ENCODE measurements around the gene ENPP7.

The ENPP7 gene

GRCh38 chr17:79702550-79703236 lies 28.1 kb upstream of the ENPP7 start:
- no peak for FAIRE-seq
- no peak for DNase-seq (ENCODE audit: insufficient read length, low spot score)
- TF ChIP-seq, protein P1, sequence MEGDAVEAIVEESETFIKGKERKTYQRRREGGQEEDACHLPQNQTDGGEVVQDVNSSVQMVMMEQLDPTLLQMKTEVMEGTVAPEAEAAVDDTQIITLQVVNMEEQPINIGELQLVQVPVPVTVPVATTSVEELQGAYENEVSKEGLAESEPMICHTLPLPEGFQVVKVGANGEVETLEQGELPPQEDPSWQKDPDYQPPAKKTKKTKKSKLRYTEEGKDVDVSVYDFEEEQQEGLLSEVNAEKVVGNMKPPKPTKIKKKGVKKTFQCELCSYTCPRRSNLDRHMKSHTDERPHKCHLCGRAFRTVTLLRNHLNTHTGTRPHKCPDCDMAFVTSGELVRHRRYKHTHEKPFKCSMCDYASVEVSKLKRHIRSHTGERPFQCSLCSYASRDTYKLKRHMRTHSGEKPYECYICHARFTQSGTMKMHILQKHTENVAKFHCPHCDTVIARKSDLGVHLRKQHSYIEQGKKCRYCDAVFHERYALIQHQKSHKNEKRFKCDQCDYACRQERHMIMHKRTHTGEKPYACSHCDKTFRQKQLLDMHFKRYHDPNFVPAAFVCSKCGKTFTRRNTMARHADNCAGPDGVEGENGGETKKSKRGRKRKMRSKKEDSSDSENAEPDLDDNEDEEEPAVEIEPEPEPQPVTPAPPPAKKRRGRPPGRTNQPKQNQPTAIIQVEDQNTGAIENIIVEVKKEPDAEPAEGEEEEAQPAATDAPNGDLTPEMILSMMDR (IDR thresholded peaks at IDR 0.05; ENCODE audit: insufficient read depth, missing control alignments): no peak

- TF ChIP-seq, protein P1 (IDR thresholded peaks at IDR 0.05; ENCODE audit: insufficient read depth, missing control alignments): no peak
- no peak for DNase-seq (ENCODE audit: insufficient read length, low spot score)
- no peak for FAIRE-seq
These were observed 26.1 kb upstream of the ENPP7 start for GRCh38 chr17:79704691-79705090.

DNA sequence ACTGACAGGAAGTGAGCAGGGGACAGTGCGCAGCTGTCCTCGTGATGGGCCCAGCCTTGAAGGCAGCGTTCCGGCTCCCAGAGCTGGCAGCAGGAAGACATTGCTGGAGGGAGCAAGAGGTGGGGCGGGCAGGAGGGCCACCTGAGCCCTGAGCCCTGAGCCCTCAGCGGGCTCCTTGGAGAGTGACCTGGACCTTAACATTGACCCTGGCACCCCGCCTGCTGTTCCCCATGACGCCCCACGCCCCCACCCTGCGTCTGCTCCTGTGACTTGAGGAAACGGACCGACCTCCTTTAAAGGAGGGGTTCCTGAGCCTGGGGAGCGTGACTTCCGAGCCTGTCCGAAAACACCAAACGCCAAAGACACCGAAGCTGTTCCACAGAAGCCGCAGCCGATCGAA lies 25.1 kb upstream of the ENPP7 start:
- no peak for DNase-seq (ENCODE audit: insufficient read length, low spot score)
- TF ChIP-seq, protein P1 (IDR thresholded peaks at IDR 0.05; ENCODE audit: insufficient read depth, missing control alignments): no peak
- no peak for FAIRE-seq

DNA sequence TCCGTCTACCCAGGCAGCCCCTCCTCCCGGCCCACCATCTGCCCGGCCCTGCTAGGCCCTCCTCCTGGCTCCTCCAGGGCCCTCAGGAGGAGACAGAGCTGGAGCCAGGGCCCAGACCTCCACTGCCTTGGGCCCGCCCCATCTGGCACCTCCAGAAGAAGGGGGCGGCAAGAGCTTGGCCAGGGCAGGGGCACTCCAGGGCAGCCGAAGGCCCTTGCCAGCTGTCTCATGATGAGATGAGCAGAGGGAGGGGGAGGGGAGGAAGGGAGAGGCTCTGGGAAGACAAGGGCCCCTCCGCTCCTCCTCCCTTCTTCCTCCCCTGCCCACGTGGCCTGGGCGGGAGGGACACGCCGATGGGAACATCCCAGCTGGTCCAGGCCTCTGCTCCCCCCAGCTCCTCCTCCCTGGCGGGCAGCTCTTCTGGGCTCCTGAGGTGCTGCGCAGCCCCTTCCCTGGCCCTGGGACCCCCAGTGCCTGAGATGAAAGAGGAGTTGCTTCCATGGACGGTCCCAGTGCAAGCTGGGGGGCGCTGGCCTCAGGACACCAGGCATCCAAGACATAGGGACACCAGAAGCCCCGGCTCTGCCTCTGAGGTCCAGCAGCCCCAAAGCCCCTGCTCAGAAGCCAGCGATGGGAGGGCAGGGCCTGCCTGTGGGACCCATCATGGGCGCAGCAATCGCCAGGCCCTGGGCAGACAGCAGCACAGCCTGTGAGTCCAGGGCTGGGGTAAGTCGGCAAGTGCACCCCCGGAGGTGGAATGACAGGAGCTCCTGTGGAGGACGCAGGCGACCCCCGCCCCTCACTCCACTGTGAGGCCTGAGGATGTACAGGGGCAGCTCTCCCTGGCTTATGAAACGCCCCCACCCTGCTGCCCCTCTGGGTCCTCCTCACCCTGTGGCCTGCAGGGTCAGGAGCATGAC lies 23.6 kb upstream of the ENPP7 start:
- no peak for DNase-seq (ENCODE audit: insufficient read length, low spot score)
- TF ChIP-seq, protein P1 (IDR thresholded peaks at IDR 0.05; ENCODE audit: insufficient read depth, missing control alignments): no peak
- no peak for FAIRE-seq

DNA sequence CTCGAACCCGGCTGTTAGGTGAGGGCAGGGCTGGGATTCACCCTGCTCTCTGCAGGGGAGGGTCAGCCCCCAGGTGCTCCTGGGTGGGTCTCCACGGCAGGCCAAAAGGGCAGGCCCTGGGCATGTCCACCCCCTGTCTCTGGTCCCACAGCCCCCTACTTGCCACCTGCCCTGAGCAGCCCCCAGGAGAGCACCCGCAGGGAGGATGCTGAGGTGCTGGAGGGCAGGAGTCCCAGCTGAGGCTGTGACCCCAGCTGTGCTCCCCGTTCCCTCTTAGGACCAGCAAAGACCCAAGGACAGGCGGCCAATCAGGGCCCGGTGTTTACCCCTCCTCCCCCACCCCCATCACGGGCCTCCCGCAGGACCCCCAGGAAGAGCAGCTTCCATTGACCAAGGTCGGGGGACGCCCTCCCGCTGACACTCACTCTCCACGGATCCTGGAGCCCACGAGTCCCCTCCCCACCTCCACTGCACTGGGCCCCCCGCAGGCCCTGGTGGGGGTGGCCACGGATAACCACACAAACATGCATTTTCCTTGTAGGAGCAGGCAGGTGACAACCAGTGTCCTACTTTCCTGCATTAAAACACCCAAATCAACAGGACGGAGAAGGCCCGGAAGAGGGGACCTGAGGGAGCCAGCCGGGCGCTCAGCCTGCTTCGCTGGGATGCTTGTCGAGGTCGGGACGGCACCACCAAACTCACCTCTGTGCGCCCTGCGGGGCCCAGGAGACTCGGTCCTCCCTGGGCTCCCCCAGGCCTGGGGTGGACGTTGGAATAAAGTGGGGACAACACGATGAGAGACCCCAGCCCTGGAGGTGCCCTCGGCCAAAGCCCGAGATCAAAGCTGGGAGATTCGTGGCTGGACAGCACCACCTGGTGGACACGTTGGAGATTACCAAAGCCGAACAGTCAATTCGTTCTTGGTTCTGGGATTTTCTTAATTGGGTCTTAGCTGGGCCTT lies 22.5 kb upstream of the ENPP7 start:
- FAIRE-seq (no peak), DNase-seq (ENCODE audit: insufficient read length, low spot score) (peak; percentile 65)
- TF ChIP-seq, protein P1 (IDR thresholded peaks at IDR 0.05; ENCODE audit: insufficient read depth, missing control alignments): peak; percentile 85

DNA sequence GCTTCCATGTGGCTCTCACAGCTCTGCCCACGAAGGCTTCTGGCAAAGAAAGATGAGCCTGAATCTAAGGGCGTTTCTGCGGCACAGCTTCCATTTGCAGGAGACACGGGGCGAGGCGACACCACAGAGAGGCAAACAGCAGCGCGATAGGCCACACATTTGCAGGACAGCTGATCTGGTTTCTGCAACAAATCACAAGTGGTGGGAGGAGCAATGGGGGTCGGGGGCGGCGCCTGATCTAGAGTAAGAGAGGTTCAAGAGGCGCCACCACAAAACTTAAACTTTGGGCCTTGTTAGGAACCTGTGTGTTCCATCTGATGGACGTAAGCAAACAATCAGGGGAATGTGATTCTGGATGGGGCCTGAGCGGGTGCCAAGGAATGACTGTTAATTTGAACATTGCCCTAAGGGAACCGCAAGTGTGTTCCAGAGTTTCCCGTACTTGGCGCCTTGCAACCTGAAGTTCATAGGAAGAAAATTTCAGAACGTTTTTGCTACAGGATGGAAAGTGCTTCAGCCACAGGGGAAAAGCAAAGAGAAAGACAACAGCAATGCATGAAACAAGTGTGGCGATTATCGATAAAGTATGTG lies 18.9 kb upstream of the ENPP7 start:
- no peak for FAIRE-seq
- no peak for DNase-seq (ENCODE audit: insufficient read length, low spot score)
- TF ChIP-seq, protein P1 (IDR thresholded peaks at IDR 0.05; ENCODE audit: insufficient read depth, missing control alignments): no peak
